B cell (primary cell): Measurements from ENCODE around the gene VPS33B. TPM values are rescaled to one million over a fixed set of nuclear protein-coding genes. Genes with fewer than 3 reads are reported as not detected.
A peak's percentile ranks its signal among the peaks of the same experiment; 100 is the strongest.

ENCODE experiments used
- ATAC-seq: fragments of 200-7000 bp; cut with Tn5 transposase; one replicate; pipeline ENCODE4 v1.10.0; 2021; ENCODE audit warnings: low read depth, mild to moderate bottlenecking, moderate number of reproducible peaks, moderate library complexity
- CTCF ChIA-PET: fragments of 350-600 bp; sonication (Branson Sonifier 250); formaldehyde crosslinking; loops from one replicate; lab custom pipeline; 2021; ENCODE audit warnings: antibody characterized with exemption, inconsistent platforms; lab: Charles Lee
- POLR2A ChIA-PET: fragments of 350-600 bp; sonication (Branson Sonifier 250); formaldehyde crosslinking; loops from one replicate; lab custom pipeline; 2021; ENCODE audit warnings: antibody characterized with exemption; lab: Charles Lee
- DNase-seq: peaks from one replicate; pipeline ENCODE4 v3.0.0; 2013
- H2AFZ ChIP-seq: 2 replicates; pipeline ENCODE4 v1.6.1; 2012; ENCODE audit warnings: mild to moderate bottlenecking, low read depth, low read length; ENCODE audit not compliant: insufficient read depth, poor library complexity, severe bottlenecking
- H3K27ac ChIP-seq, 2 donors: 1 replicate in 1 of 2; 2 replicates in 1 of 2; pipeline ENCODE4 v1.5.1; 2012 to 2013; ENCODE audit warnings: low read length in 2 of 2, mild to moderate bottlenecking in 2 of 2, moderate library complexity in 1 of 2
- H3K27me3 ChIP-seq, 4 experiments: fragments of 200-600 bp in 1 of 4; sonication (generic) in 1 of 4; replicated peaks in 1 of 4; 1 replicate in 2 of 4; 2 replicates in 2 of 4; pipeline versions ENCODE4 v1.6.1 to v1.7.0; 2013 to 2016; ENCODE audit warnings: low read length in 3 of 4, mild to moderate bottlenecking in 2 of 4, mixed read lengths in 1 of 4, moderate library complexity in 1 of 4; ENCODE audit not compliant: insufficient read depth in 4 of 4, control insufficient read depth in 3 of 4; ENCODE audit errors: control extremely low read depth in 1 of 4
- H3K36me3 ChIP-seq, 2 experiments: replicated peaks in 1 of 2; 1 replicate in 1 of 2; 2 replicates in 1 of 2; pipeline versions ENCODE4 v1.6.1 to v1.7.1; 2013; ENCODE audit warnings: low read length in 1 of 2; ENCODE audit not compliant: insufficient read depth in 2 of 2, control insufficient read depth in 1 of 2; ENCODE audit errors: control extremely low read depth in 1 of 2, extremely low read depth in 1 of 2
- H3K4me1 ChIP-seq, 2 donors: fragments of 200-600 bp in 1 of 2; sonication (generic) in 1 of 2; 1 replicate in 1 of 2; 2 replicates in 1 of 2; pipeline versions ENCODE4 v1.5.1 to v1.6.1; 2013 to 2017; ENCODE audit warnings: low read length in 2 of 2; ENCODE audit not compliant: control insufficient read depth in 2 of 2, insufficient read depth in 2 of 2
- H3K4me2 ChIP-seq: replicated peaks from 2 replicates; pipeline ENCODE3; 2012; ENCODE audit warnings: mild to moderate bottlenecking, low read depth, low read length; ENCODE audit not compliant: poor library complexity, severe bottlenecking
- H3K4me3 ChIP-seq, 5 experiments: fragments of 200-600 bp in 1 of 5; sonication (generic) in 1 of 5; 1 replicate in 3 of 5; 2 replicates in 2 of 5; pipeline versions ENCODE4 v1.5.1 to v1.7.0; 2011 to 2016; ENCODE audit warnings: low read length in 4 of 5, mild to moderate bottlenecking in 4 of 5, low read depth in 2 of 5, control low read depth in 1 of 5, moderate library complexity in 1 of 5; ENCODE audit not compliant: insufficient read depth in 1 of 5; ENCODE audit errors: control extremely low read depth in 1 of 5, extremely low read depth in 1 of 5
- H3K79me2 ChIP-seq: fragments of 200-600 bp; sonication (generic); one replicate; pipeline ENCODE4 v1.6.0; 2016; ENCODE audit warnings: low read length; ENCODE audit not compliant: control insufficient read depth, insufficient read depth
- H3K9ac ChIP-seq: fragments of 200-600 bp; sonication (generic); 2 replicates; pipeline ENCODE4 v1.6.1; 2017; ENCODE audit warnings: mild to moderate bottlenecking, low read length, moderate library complexity
- H3K9me3 ChIP-seq, 3 donors: one replicate each; pipeline versions ENCODE4 v1.6.1 to v1.7.1; 2013; ENCODE audit warnings: low read length in 2 of 3; ENCODE audit not compliant: control insufficient read depth in 2 of 3, insufficient read depth in 1 of 3; ENCODE audit errors: control extremely low read depth in 1 of 3
- H4K20me1 ChIP-seq: 2 replicates; pipeline ENCODE4 v1.6.0; 2012; ENCODE audit warnings: mild to moderate bottlenecking, low read length; ENCODE audit not compliant: insufficient read depth, control insufficient read depth, poor library complexity, severe bottlenecking
- H3K27ac Mint-ChIP-seq: one replicate; pipeline ENCODE4 v1.8.0; 2021; ENCODE audit warnings: mixed read lengths
- H3K27me3 Mint-ChIP-seq: one replicate; pipeline ENCODE4 v1.8.0; 2021; ENCODE audit warnings: mixed read lengths
- H3K4me1 Mint-ChIP-seq: one replicate; pipeline ENCODE4 v1.8.0; 2021; ENCODE audit warnings: mixed read lengths
- H3K4me3 Mint-ChIP-seq: one replicate; pipeline ENCODE4 v1.8.0; 2021; ENCODE audit warnings: mixed read lengths
- H3K9me3 Mint-ChIP-seq: one replicate; pipeline ENCODE4 v1.8.0; 2022; ENCODE audit warnings: mixed read lengths; ENCODE audit not compliant: insufficient read depth
- EZH2 ChIP-seq: IDR thresholded peaks from 2 replicates; pipeline ENCODE4 v1.6.1; 2012; ENCODE audit warnings: borderline replicate concordance, low read depth, mild to moderate bottlenecking, moderate library complexity, low read length; ENCODE audit not compliant: insufficient read depth, poor library complexity, severe bottlenecking
- WGBS: methylation state at CpG from one replicate; pipeline ENCODE4 v1.1.5; 2013; ENCODE audit warnings: missing lambda C conversion rate; ENCODE audit not compliant: insufficient coverage; 5-methylcytosine and 5-hydroxymethylcytosine counted together
- intact Hi-C: fragments of 100-400 bp; cut with micrococcal nuclease; formaldehyde crosslinking; loops from one replicate; pipeline ENCODE4 v1.10.0; 2022
- polyA plus RNA-seq: library from polyadenylated mRNA; depleted of rRNA; stranded (reverse); fragments of >200 nt; gene quantifications from 2 replicates; pipeline ENCODE4 v1.2.3, GENCODE V29; 2012
- total RNA-seq, 2 donors: library from RNA; stranded (reverse); fragments of 120-200 nt in 1 of 2; gene quantifications; 1 replicate in 1 of 2; 2 replicates in 1 of 2; pipeline versions ENCODE4 v1.2.3 to v1.2.4, GENCODE V29; 2013 to 2022
- TF ChIP-seq, protein P1 (sequence below): fragments of 200-600 bp; IDR thresholded peaks from one replicate; pipeline ENCODE4 v1.8.0; 2022; ENCODE audit warnings: antibody characterized with exemption, mild to moderate bottlenecking

Gene VPS33B
- total and polyA plus RNA-seq, 2 donors (not counting 1 experiment from before 2014, with no cell fraction given) = 17.4 to 30.0 TPM

DNA sequence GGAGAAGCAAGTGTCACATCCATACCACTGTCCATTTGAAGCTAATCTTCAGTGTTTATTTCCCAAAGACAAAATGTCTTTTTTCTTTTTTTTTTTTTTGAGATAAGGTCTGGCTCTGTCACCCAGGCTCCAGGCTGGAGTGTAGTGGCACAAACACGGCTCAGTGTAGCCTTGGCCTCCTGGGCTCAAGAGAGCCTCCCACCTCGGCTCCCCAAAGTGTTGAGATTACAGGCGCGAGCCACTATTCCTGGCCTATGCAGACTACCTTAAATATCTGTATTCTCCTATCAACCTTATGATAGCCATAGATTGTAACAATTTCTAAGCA, 27.7 kb upstream of the VPS33B start:
- H3K36me3 ChIP-seq = no peaks in the 10 kb centered on the region
- H3K4me2 ChIP-seq = no peak overlapping the region
- Mint-ChIP-seq H3K4me1 (peaks cover 13% of the 10 kb centered on the region), H3K9me3 (no peaks in the 10 kb centered on the region), H3K27ac (no peak overlapping the region), H3K27me3 (peaks cover 35% of the 10 kb centered on the region), H3K4me3 (no peak overlapping the region)
- CTCF ChIA-PET = interaction anchor here (0.6 to 3.0 kb wide), 10 partner anchors 17 to 221 kb away, joined by 3 to 44 read pairs (median 3); partner anchors contain the start of genes HDDC3, RCCD1 and UNC45A
- H4K20me1 ChIP-seq = no peaks in the 10 kb centered on the region
- no peak overlapping the region for H3K4me3 ChIP-seq
- DNase-seq (no peak), ATAC-seq (no peak)
- no peaks in the 10 kb centered on the region for H3K79me2 ChIP-seq
- no peaks in the 10 kb centered on the region for H3K9me3 ChIP-seq
- peaks cover 10 to 13% of the 10 kb centered on the region in 2 donors for H3K4me1 ChIP-seq
- H3K27ac ChIP-seq = no peak overlapping the region
- H3K9ac ChIP-seq = no peak overlapping the region
- intact Hi-C loops = loop anchor here (1.0 kb wide), 1 partner anchor 94 kb away; no protein-coding TSS in a partner anchor
- no peak for TF ChIP-seq EZH2
- TF ChIP-seq, protein P1, sequence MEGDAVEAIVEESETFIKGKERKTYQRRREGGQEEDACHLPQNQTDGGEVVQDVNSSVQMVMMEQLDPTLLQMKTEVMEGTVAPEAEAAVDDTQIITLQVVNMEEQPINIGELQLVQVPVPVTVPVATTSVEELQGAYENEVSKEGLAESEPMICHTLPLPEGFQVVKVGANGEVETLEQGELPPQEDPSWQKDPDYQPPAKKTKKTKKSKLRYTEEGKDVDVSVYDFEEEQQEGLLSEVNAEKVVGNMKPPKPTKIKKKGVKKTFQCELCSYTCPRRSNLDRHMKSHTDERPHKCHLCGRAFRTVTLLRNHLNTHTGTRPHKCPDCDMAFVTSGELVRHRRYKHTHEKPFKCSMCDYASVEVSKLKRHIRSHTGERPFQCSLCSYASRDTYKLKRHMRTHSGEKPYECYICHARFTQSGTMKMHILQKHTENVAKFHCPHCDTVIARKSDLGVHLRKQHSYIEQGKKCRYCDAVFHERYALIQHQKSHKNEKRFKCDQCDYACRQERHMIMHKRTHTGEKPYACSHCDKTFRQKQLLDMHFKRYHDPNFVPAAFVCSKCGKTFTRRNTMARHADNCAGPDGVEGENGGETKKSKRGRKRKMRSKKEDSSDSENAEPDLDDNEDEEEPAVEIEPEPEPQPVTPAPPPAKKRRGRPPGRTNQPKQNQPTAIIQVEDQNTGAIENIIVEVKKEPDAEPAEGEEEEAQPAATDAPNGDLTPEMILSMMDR = peak; percentile 14
- peaks cover 0 to 11% (median 5%) of the 10 kb centered on the region in 4 experiments for H3K27me3 ChIP-seq
- H2AFZ ChIP-seq = peak overlapping the region; percentile 41
- POLR2A ChIA-PET = no interaction called here
- WGBS = 93% methylated on average over 3 of the region's 4 CpGs

DNA sequence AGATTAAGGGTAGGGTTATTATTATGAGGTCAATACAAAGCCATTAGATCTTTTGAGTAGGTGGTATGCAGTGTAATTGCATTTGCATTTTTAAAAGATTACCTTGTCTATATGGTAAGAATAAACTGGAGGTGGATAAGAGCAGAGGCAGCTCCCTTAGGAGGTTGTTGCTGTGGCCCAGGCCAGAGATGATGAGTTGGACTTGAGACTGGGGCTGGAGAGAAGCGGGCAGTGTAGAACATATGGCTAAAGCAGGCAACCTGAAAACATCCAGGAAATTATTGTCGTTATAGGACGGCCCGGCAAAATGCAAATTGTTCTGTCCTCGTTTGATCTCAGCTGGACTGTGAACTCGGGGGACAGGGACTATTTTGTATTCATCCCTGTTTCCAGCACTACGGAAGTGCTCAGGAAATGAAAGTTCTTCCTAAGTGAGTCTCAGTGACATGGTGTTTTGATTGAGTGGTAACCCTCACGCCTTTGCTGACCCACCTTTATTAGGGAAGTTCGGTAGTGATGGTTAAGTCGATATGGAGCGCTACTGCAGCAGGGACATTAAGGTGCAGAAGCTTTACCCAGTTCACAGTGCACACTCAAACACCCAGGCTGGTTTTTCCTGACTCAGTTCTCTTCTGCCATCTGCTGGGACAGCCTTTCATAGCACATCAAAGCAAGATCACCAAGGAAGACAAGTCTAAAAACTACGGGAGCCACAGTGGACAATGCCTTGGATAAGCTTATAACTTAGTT, 27.2 kb upstream of the VPS33B start:
- TF ChIP-seq, protein P1 = peak; percentile 60
- no peak for TF ChIP-seq EZH2
- Mint-ChIP-seq H3K4me3 (no peak overlapping the region), H3K4me1 (peaks cover 13% of the 10 kb centered on the region), H3K9me3 (no peaks in the 10 kb centered on the region), H3K27ac (no peak overlapping the region), H3K27me3 (peaks cover 31% of the 10 kb centered on the region)
- Histone ChIP-seq H3K36me3 (no peaks in the 10 kb centered on the region), H3K79me2 (no peaks in the 10 kb centered on the region), H3K9me3 (no peaks in the 10 kb centered on the region), H3K9ac (no peak overlapping the region), H3K4me1 (peaks cover 10 to 13% of the 10 kb centered on the region in 2 donors), H3K4me3 (no peak overlapping the region), H2AFZ (peak overlapping the region; percentile 41), H4K20me1 (no peaks in the 10 kb centered on the region), H3K4me2 (no peak overlapping the region), H3K27me3 (peaks cover 0 to 11% (median under 1%) of the 10 kb centered on the region in 4 experiments), H3K27ac (no peak overlapping the region)
- ATAC-seq (peak; percentile 81), DNase-seq (peak; percentile 66)
- WGBS = 54% methylated on average over 12 of the region's 12 CpGs
- CTCF ChIA-PET = interaction anchor here (0.6 to 3.0 kb wide), 12 partner anchors 16 to 222 kb away, joined by 3 to 44 read pairs (median 3); partner anchors contain the start of genes HDDC3, RCCD1 and UNC45A
- intact Hi-C loops = loop anchor here (1.0 kb wide), 1 partner anchor 93 kb away; no protein-coding TSS in a partner anchor
- POLR2A ChIA-PET = no interaction called here
